ENCODE results near the gene CYSTM1. TPM values are rescaled to one million over a fixed set of nuclear protein-coding genes. Genes with fewer than 3 reads are reported as not detected.
A peak's percentile ranks its signal among the peaks of the same experiment; 100 is the strongest.

Gene CYSTM1
- total RNA-seq, 1 donor from 2014 or later, result 49.5 TPM

DNA sequence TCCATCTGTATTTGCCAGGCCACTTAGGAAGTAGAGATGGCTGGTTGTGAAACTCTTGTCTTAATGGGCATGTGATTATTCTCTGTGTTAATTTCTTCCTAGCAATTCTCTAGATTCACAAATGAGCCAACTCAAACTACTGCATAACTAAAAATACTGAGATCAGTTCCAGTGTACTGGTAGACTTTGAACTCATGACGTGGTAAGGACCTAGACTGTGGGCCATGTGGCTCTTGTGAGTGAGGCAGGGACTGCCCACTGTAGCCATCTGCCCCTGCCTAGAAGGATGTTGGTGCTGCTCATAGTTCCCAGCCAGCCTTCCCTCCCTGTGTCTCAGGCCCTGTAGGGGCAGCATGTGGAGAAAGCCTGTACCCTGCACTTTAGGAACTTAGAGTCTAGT lies 47.4 kb downstream of the CYSTM1 start:
- no peak for ATAC-seq
- DNase-seq (ENCODE audit: low spot score), result no peak
- intact Hi-C loops (cut with DNase I), result no loop called here

DNA sequence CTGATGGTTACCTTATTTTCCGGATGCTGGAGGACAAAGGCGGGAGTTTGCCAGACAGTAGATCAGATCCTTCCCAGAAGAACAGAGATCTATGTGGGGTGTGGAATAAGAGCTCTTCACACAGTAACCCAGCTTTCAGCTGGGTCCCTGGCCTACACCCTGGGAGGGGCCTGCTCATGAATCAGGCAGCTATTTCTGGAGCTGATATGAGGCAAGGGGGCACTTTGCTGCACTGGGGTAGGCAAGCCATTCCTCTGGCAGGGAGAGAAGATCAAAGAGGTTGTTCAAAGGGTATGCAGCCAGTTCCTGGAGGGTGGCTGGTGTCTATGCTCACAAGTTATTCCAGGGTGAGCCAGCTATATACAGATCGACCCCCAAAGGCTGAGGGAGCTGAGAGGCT lies 48.6 kb downstream of the CYSTM1 start:
- ATAC-seq, result no peak
- intact Hi-C loops (cut with DNase I), result no loop called here

DNA sequence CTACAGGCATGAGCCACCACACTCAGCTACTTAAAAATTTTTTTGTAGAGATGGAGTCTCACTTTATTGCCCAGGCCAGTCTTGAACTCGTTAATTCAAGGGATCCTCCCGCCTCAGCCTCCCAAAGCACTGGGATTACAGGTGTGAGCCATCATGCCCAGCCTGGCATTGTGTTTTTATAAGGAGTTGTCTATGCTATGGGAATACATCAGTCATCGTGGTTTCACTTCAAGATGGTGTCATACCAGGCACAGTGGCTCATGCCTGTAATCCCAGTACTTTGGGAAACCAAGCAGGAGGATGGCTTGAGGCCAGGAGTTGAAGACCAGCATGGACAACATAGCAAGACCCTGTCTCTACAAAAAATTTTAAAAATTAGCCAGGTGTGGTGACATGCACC lies 49.7 kb downstream of the CYSTM1 start:
- intact Hi-C loops (cut with DNase I), result no loop called here
- ATAC-seq, result no peak

More for the DNA sequence above, 48.6 kb downstream of the CYSTM1 start:
- no peak for DNase-seq (ENCODE audit: low spot score)

DNA sequence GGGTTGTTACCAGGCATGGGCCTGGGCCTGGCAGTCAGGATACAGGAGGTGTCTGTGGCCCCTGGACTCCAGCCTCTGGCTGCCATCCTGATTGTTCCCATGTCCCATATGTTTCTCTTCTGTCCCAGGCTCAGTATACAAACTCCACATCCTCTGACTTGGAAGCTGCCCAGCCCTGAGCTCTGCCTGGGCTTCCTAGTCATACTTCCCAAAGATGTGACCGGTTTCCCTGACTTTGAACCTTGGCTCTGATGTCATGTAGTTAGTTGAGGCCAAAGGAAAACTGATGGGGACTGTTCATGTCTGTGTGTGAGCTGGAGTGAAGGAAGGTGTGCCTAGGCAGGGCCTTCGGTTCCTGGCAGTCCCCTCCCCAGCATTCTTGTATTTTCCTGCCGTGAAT lies 50.4 kb downstream of the CYSTM1 start:
- intact Hi-C loops (cut with DNase I), result no loop called here

More for the DNA sequence above, 49.7 kb downstream of the CYSTM1 start:
- DNase-seq (ENCODE audit: low spot score), result no peak

DNA sequence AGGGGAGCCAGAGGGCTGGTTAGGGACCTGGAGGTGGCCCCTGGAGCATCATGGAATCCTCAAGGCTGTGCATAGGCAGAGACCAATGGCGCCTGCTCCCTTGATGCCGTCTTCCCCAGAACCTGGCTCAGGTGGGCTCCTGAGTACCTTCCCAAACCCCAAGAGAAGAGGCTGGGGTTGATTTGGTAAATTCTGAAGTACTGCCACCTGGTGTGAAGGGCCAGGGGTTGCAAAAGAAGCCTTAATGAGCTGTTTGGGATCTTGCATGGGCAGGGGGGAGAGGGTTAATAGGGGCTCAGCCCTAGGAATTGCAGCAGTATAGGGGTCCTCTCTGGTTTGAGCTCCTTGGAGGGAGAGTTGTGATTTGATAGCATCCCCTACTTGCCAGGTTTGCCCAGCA lies 52.1 kb downstream of the CYSTM1 start:
- ATAC-seq (no peak), DNase-seq (ENCODE audit: low spot score) (no peak)
- intact Hi-C loops (cut with DNase I), result no loop called here

More for the DNA sequence above, 50.4 kb downstream of the CYSTM1 start:
- no peak for DNase-seq (ENCODE audit: low spot score)
- no peak for ATAC-seq

DNA sequence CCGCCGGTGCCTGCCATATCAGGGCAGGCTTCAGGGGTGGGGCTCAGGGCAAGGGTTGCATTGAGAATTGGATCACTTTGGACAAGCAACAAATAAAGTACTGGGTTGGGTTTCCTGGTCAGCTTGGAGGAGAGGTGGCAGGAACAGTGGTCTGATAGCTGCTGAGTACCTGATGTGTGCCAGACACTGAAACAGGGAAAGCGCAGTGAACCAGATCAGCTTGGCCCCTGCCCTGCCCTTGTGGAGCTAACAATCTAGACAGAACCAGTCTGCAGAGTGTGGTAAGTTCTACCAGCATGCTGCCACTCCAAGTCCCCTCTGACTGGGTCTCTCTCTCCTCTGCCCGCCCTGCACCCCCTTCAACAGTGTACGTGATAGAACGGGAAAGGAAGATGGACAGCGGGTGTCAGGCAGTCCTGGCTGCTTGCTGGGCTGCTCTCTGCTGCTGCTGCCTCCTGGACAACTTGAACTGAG lies 53.4 kb downstream of the CYSTM1 start:
- intact Hi-C loops (cut with DNase I), result no loop called here
- ATAC-seq (peak; percentile 41), DNase-seq (ENCODE audit: low spot score) (no peak)

DNA sequence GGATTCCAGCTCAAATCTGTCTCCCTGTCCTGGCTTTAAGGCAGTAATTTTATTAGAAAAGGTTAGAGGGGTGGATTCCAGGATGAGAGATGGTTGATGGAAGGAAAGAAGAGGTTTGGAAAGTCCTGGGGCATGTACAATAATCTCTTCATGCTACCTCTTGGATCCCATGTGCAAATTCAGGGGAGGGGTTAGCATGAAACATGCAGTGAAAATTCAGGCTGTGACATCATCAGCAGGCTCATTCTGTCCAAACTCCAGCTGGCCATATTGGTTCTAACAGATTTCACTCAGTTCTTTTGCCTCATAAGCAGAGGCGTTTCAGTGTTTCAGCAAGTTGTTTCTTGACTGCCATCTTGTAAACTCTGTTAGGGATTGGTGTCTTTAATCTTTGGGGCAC lies 55.4 kb downstream of the CYSTM1 start:
- ATAC-seq (no peak), DNase-seq (ENCODE audit: low spot score) (no peak)
- intact Hi-C loops (cut with DNase I), result no loop called here

DNA sequence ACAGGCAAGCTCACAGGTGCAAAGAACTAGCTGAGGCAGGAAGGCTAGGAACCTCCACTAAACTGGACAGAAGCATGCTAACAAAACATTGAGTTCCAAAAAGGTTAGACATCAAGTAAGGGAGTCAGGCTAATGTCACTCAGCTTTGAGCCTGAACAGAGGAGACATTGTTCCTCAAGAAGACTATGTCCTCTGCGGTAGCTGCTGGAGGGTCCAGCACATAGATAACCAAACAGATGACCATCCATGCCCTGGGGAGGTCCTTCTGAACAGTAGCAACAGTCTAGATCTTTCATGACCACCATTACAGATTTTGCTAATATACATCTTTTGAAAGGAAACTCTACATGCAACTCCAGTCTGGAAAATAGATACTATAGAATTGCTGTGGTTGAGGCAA lies 57.7 kb downstream of the CYSTM1 start:
- DNase-seq (ENCODE audit: low spot score) (no peak), ATAC-seq (no peak)
- intact Hi-C loops (cut with DNase I), result no loop called here

DNA sequence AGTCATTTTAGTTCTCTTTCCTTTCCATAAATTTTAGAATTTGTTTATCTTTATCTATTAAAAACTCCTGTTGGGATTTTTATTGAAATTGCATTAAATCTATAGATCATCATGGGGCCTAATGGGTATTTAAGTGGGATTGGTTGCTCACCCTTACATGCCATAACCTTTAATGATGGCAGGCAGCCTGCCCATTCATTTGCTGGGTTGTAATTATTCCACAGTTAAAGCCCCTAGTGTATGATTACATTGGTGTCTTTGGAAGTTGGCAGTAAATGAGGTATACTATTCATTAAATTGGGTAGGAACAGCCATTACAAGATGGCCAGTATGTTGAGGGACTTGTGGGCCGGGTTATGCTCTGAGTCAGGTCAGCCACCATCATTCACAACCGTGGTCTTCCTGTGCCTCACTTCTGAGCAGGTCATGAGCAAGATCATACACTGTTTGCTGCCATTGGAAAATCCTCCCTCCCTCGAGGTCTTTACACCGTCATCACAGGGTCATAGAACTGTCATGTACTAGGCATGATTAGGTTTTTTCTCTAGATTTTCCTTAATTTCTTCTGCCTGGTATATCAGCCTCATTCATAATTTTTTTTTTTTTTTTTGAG lies 59.5 kb downstream of the CYSTM1 start:
- intact Hi-C loops (cut with DNase I), result no loop called here
- no peak for DNase-seq (ENCODE audit: low spot score)

DNA sequence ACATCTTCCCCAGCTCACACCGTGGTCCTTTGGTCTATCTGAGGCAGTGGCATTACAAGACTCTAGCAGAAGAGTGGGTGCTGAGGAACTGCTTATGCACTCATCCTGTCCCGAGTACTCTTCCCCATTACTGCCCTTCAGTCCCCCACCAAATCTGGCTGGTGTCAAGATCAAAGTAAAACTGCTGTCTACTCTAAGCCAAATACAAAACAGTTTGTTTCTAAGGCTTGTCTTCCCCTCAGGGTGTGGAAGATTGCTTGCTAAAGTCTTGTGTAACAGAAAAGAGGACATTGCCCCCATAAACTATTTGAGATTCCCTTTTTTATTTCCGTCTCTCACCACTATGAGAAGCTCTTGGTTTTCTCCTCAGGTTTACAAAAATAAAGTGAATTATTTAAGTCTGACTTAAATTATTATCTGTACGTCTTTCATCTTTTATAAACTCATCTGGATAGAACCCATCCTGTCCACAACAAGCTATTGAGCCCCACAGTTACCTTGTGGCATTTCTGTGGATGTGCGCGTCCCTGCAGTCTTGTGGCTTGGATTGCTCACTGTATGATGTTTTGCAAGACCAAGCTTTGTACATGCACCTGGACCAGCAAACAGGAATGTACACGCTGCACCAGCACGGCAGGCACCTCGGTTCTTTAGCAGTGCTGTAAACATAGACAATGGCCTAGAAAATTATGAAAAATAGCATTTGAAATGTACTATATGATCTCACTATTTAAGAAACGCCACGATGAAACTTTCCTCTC lies 61.0 kb downstream of the CYSTM1 start:
- ATAC-seq, result no peak

More for the DNA sequence above, 59.5 kb downstream of the CYSTM1 start:
- ATAC-seq, result no peak

DNA sequence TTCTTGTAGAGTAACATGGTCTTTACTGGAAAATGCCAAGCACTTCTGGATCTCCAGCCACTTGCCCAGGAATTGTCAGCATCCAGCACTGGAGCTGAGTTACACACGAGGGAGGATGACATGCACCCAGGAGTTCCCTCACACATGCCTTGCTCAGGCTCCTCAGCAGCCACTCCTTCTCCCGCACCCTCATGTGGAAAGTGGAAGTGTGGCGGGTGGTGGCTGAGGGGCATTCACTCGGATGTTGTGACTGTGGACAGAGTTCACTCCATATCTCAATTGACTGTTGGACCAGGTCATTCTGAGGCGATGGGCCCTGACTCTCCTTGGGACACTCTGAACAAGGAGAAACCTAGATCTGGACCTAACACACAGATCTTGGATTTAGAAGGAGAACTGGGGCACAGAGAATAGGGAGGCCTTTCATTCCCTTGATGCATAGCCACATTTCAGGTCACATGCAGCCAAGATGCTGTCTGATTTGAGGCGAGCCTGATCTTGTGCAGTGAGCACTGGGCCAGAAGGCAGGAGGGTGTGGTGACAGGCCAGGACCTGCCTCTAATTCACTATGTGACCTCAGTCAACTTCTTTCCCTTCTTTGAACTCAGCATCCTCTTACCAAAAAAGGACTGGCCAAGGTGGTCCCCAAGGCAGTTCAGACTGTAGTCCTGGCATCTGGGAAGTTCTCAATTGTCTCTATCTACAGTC lies 62.1 kb downstream of the CYSTM1 start:
- intact Hi-C loops (cut with DNase I), result no loop called here
- ATAC-seq (no peak), DNase-seq (ENCODE audit: low spot score) (no peak)

More for the DNA sequence above, 61.0 kb downstream of the CYSTM1 start:
- intact Hi-C loops (cut with DNase I), result no loop called here
- DNase-seq (ENCODE audit: low spot score), result no peak

DNA sequence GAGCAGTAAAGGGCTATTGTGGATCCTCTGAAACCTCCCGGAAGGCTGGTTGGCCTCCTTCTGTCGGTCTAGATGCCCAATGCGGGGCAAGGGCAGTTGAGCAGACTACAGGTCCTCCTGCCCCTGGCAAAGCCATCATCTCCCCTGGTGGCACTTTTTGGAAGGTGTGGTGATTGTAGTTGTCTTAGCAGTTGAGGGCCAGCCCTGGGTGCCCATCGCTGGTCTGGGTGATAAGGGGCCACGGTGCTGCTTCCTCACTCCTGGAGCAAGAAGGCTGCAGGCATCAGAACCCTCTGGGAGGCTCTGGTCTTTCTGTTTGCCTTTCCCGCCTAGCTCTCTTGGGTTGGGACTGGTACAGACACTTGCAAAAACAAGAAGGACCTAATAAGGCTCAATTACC lies 63.8 kb downstream of the CYSTM1 start:
- ATAC-seq (no peak), DNase-seq (ENCODE audit: low spot score) (no peak)
- intact Hi-C loops (cut with DNase I), result no loop called here

DNA sequence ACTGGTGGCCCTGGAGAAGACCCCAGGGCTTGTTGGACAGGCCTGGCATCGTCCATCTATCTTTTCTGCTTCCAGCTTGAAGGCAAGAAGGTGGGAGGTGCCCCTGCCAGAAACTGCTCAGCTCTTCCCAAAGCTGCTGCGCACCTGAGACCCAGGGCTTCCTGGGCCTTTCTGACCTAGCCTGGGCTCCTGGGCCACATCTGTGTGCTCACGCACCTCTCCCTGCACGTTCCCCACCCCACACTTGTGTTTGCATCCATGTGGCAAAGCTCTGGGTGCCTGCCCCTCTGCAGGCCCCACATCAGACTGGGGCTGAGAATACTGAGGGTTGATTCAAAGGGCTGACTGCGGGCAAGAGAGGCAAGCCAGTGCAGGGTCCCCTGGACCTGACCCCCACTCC lies 64.5 kb downstream of the CYSTM1 start:
- no peak for DNase-seq (ENCODE audit: low spot score)
- intact Hi-C loops (cut with DNase I), result no loop called here
- ATAC-seq, result no peak

DNA sequence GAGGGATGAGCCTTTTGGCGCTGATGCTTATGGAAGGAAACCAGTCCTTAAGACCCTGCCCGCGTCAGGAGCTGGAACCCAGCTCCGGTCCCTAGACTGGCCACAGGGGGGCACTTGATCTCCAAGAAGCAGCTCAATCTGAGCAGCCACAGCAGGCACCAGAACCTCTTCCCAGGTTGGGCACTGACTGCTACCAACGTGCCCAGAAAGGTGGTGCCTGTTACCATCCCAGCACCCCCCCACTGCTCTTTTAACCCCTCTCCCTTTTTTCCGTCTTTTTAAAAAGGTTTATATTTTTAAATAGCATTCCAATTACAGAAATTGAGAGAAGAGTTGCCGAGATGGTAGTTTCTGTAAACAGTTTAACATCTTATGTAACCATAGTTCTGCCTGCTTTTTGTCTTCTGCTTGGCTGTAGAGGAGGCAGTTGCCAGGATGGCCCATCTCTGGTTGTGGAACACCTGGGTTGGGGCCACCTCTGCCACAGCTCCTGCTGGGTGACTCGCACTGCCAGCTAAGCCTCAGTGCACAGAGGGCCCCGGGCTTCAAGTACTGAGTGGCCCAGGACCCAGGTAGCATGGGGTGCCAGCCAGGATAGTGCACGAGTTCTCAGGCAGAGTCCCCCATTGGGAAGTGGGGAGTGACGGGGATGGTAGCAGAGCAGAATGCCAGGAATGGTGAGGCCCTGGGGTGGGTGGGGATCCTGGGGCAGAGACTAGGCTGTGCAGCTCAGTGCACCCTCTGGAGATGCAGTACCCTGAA lies 65.1 kb downstream of the CYSTM1 start:
- peak; percentile 82 for DNase-seq (ENCODE audit: low spot score)
- intact Hi-C loops (cut with DNase I), result loop anchor here (5.0 kb wide), 1 partner anchor 107 kb away; the partner anchor contains the start of gene HBEGF
- peak; percentile 45 for ATAC-seq

DNA sequence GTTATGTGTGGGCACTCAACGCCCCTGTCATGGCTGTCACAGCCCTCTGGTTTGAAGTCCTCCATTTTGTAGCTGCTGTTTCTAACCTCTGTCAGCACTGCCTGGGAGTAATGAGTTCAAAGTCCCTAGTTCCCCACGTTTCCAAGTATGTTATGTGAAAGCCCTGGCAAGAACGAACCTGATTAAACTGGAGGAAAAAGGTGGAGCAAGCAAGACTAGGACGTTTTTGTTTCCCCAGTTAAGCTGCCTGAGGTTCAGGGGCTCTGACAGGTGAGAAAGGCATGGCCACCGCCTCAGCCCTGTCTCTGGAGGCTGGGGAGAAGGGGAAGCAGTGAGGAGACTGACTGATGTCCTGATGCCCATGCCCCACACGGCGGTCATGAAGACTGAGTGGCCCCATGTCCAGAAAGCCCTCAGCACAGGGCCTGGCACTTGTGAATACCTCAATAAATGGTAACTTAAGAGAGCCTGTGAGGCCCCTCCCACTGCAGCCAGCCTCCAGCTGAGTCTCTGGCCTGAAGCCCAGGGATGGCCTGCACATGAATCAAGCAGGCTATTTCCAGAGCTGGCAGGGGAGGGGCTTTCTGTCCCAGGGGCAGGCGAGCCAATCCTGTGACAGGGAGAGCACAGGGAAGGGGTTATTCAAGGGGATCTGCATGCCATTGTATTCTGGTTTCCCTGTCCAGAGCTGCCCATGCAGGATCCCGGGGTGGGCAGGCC lies 66.2 kb downstream of the CYSTM1 start:
- intact Hi-C loops (cut with DNase I), result loop anchor here (5.0 kb wide), 1 partner anchor 106 kb away; the partner anchor contains the start of gene HBEGF
- ATAC-seq (peak; percentile 86), DNase-seq (ENCODE audit: low spot score) (peak; percentile 87)

DNA sequence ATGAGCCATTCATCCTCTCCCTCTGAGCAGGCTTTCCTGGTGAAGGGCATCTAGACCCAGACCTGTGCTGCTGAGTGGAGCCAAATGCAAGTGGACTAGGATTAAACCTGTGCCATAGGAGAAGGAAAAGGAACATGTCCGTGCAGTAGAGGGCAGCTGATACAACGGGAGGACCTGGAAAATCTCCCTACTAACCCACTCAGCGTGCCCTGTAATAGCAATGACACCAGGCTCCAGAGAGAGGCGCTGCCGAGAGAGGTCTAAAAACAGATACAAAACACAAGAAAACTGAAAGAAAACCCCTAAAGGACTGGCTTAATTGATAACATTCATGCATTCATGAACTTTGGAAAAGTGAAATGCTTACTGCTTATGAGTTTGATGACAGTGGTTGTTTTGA lies 67.1 kb downstream of the CYSTM1 start:
- intact Hi-C loops (cut with DNase I), result loop anchor here (5.0 kb wide), 1 partner anchor 105 kb away; the partner anchor contains the start of gene HBEGF
- ATAC-seq (no peak), DNase-seq (ENCODE audit: low spot score) (no peak)

DNA sequence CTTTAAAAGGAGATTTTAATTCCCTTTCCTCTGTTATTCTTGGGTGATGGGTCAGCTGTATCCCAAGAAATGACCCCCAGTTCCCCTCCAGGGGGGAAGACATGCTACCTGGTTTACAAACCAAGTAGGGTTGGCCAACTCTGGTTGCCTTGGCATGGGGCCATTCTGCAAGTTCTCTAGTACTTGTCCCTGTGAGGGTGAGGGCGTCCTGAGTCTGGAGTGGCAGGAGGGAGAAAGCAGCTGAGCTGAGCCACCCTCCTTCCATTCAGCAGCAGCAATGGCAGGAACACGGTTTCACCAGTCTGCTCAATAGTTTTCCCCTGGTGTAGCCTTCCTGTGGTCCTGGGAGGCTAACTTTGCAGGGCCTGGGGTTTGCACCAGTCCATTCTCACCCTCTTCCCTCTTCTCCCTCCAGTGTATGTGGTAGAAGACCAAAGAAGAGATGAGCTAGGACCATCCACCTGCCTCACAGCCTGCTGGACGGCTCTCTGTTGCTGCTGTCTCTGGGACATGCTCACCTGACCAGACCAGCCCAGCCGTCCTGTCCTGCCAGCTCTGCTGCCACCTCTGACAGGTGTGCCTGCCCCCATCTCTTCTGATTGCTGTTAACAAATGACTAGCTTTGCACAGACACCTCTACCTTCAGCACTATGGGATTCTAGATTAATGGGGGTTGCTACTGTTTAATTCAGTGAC lies 68.0 kb downstream of the CYSTM1 start:
- ATAC-seq (no peak), DNase-seq (ENCODE audit: low spot score) (no peak)
- intact Hi-C loops (cut with DNase I), result loop anchor here (5.0 kb wide), 1 partner anchor 104 kb away; the partner anchor contains the start of gene HBEGF

Data from sciatic nerve (tissue), 2 donors.